Right lobe of liver (tissue), 6 donors: ENCODE data around the gene IL17REL. TPM values are rescaled to one million over a fixed set of nuclear protein-coding genes. Genes with fewer than 3 reads are reported as not detected.

Source experiments
- ATAC-seq, 4 donors: fragments of 200-7000 bp; cut with Tn5 transposase; one replicate each; pipeline ENCODE4 v1.9.1; 2020; ENCODE audit warnings: mild to moderate bottlenecking in 4 of 4, moderate library complexity in 4 of 4
- DNase-seq, 3 donors: peaks; one replicate each; pipeline ENCODE4 v3.0.0-alpha.2; 2020
- H3K27ac ChIP-seq, 3 donors: fragments of 200-600 bp; one replicate each; pipeline ENCODE4 v1.8.0; 2022
- H3K27me3 ChIP-seq, 2 donors: fragments of 200-600 bp; one replicate each; pipeline ENCODE4 v1.8.0; 2022
- H3K36me3 ChIP-seq, 4 donors: fragments of 200-600 bp; sonication (generic) in 1 of 4; one replicate each; pipeline versions ENCODE4 v1.5.1 to v1.8.0; 2017 to 2022; ENCODE audit warnings: control low read depth in 1 of 4
- H3K4me1 ChIP-seq, 4 donors: fragments of 200-600 bp; sonication (generic) in 1 of 4; one replicate each; pipeline versions ENCODE4 v1.5.1 to v1.8.0; 2017 to 2022; ENCODE audit warnings: control low read depth in 1 of 4
- H3K4me3 ChIP-seq, 3 donors: fragments of 200-600 bp; one replicate each; pipeline ENCODE4 v1.8.0; 2022
- H3K9me3 ChIP-seq, 4 donors: fragments of 200-600 bp; sonication (generic) in 1 of 4; one replicate each; pipeline versions ENCODE4 v1.5.1 to v1.8.0; 2017 to 2022; ENCODE audit warnings: control low read depth in 1 of 4
- CTCF ChIP-seq, 4 donors: fragments of 200-600 bp in 3 of 4; fragments of 450-650 bp in 1 of 4; IDR thresholded peaks; one replicate each; pipeline versions ENCODE4 v1.5.1 to v1.8.0; 2016 to 2022; ENCODE audit warnings: antibody characterized with exemption in 4 of 4, mild to moderate bottlenecking in 2 of 4
- POLR2A ChIP-seq: fragments of 450-650 bp; IDR thresholded peaks from one replicate; pipeline ENCODE4 v1.6.1; 2017; ENCODE audit warnings: antibody characterized with exemption, mild to moderate bottlenecking
- WGBS: methylation state at CpG from one replicate; pipeline ENCODE4 v1.1.6; 2018; ENCODE audit warnings: low coverage, low lambda C conversion rate; ENCODE audit not compliant: insufficient coverage; ENCODE audit errors: missing lambda C conversion rate; 5-methylcytosine and 5-hydroxymethylcytosine counted together
- intact Hi-C, 2 donors: fragments of 100-400 bp; cut with DNase I; formaldehyde crosslinking; loops; one replicate each; pipeline versions ENCODE4 v1.11.2 to v1.14.1; 2022
- total RNA-seq, 6 experiments: library from RNA; depleted of rRNA in 2 of 6; stranded (reverse); fragments of >200 nt in 2 of 6; fragmentation: NEBNext Ultra II Directional in 3 of 6; extraction: Animal tissue kit (Norgen Biotek cat#: 25700) in 3 of 6; gene quantifications; one replicate each; pipeline versions ENCODE4 v1.1.0 to v1.2.4, GENCODE V29; 2016 to 2023
- donor health status: DM: no; HTN: yes; CAD: no.
- donor health status: DM: no; HTN: no; CAD: no.
- donor health status: DM: no; HTN: no; CAD: no.
- donor health status: DM: no; HTN: yes; CAD: no.
- donor health status: DM: no; HTN: yes; CAD: no.

The IL17REL gene
- total RNA-seq, 6 experiments from 2014 or later: not detected

- TF ChIP-seq CTCF (IDR thresholded peaks at IDR 0.05): no peak
- no peak for TF ChIP-seq POLR2A
These were observed 5.5 kb downstream of the IL17REL start for GRCh38 chr22:50007057-50007511.

GRCh38 chr22:50004918-50005317 lies 7.6 kb downstream of the IL17REL start:
- no peak for TF ChIP-seq POLR2A
- no peak for TF ChIP-seq CTCF (IDR thresholded peaks at IDR 0.05)
- DNase-seq (no peak), ATAC-seq (no peak)
- Histone ChIP-seq H3K36me3 (no peaks in the 10 kb centered on the region), H3K9me3 (no peaks in the 10 kb centered on the region), H3K27ac (no peak overlapping the region), H3K27me3 (no peaks in the 10 kb centered on the region), H3K4me1 (no peaks in the 10 kb centered on the region), H3K4me3 (no peak overlapping the region)
- intact Hi-C loops: no loop called here
- 33% methylated on average over 4 of the region's 4 CpGs for WGBS

More at GRCh38 chr22:50007057-50007511, 5.5 kb downstream of the IL17REL start:
- 74% methylated on average over 3 of the region's 3 CpGs for WGBS
- no peaks in the 10 kb centered on the region for H3K4me1 ChIP-seq
- H3K4me3 ChIP-seq: no peak overlapping the region
- H3K27ac ChIP-seq: no peak overlapping the region
- H3K36me3 ChIP-seq: no peaks in the 10 kb centered on the region
- no peak for ATAC-seq
- peaks cover 0 to 7% of the 10 kb centered on the region in 2 donors for H3K27me3 ChIP-seq
- no peaks in the 10 kb centered on the region for H3K9me3 ChIP-seq
- DNase-seq: no peak
- intact Hi-C loops: no loop called here

GRCh38 chr22:50002791-50003190 lies 9.8 kb downstream of the IL17REL start:
- H3K4me1 ChIP-seq: no peaks in the 10 kb centered on the region
- H3K9me3 ChIP-seq: no peaks in the 10 kb centered on the region
- no peak for ATAC-seq
- intact Hi-C loops: no loop called here
- H3K27ac ChIP-seq: no peak overlapping the region
- H3K27me3 ChIP-seq: no peaks in the 10 kb centered on the region
- DNase-seq: no peak
- no peaks in the 10 kb centered on the region for H3K36me3 ChIP-seq
- WGBS: 81% methylated on average over 7 of the region's 7 CpGs
- TF ChIP-seq POLR2A (no peak), CTCF (IDR thresholded peaks at IDR 0.05) (no peak)
- no peak overlapping the region for H3K4me3 ChIP-seq

GRCh38 chr22:50001388-50002231 lies 11.0 kb downstream of the IL17REL start:
- intact Hi-C loops: no loop called here
- TF ChIP-seq POLR2A: no peak
- TF ChIP-seq CTCF (IDR thresholded peaks at IDR 0.05): no peak
- Histone ChIP-seq H3K9me3 (no peaks in the 10 kb centered on the region), H3K36me3 (no peaks in the 10 kb centered on the region), H3K27me3 (no peaks in the 10 kb centered on the region), H3K4me3 (no peak overlapping the region), H3K4me1 (no peaks in the 10 kb centered on the region), H3K27ac (no peak overlapping the region)
- ATAC-seq (no peak), DNase-seq (no peak)
- 100% methylated on average over 2 of the region's 16 CpGs for WGBS
